Pancreas (tissue), 10 donors: ENCODE measurements around the gene BRD7. TPM values are rescaled to one million over a fixed set of nuclear protein-coding genes. Genes with fewer than 3 reads are reported as not detected.
A peak's percentile ranks its signal among the peaks of the same experiment; 100 is the strongest.

ENCODE experiments used
- ATAC-seq, 4 donors: fragments of 200-7000 bp; cut with Tn5 transposase; one replicate each; pipeline versions ENCODE4 v1.8.0 to v1.9.1; 2020; ENCODE audit warnings: mild to moderate bottlenecking in 4 of 4, moderate library complexity in 4 of 4
- DNase-seq, 6 donors: peaks; one replicate each; pipeline ENCODE4 v3.0.0-alpha.2; 2020
- FAIRE-seq: peaks from 2 replicates; lab custom pipeline; 2012; peaks lifted over from hg19 to GRCh38; lab: Jason Lieb, UNC
- H3K27ac ChIP-seq, 4 donors: fragments of 200-600 bp; sonication (generic); 1 replicate in 3 of 4; 2 replicates in 1 of 4; pipeline versions ENCODE4 v1.5.0 to v1.8.0; 2020
- H3K27me3 ChIP-seq, 4 donors: fragments of 200-600 bp; one replicate each; pipeline ENCODE4 v1.8.0; 2021
- H3K36me3 ChIP-seq, 3 donors: fragments of 200-600 bp; sonication (generic) in 1 of 3; one replicate each; pipeline versions ENCODE4 v1.5.0 to v1.8.0; 2020 to 2021
- H3K4me1 ChIP-seq, 3 donors: fragments of 200-600 bp; one replicate each; pipeline ENCODE4 v1.8.0; 2021
- H3K4me3 ChIP-seq, 4 donors: fragments of 200-600 bp; sonication (generic) in 2 of 4; one replicate each; pipeline versions ENCODE4 v1.5.0 to v1.8.0; 2020 to 2021
- H3K9me3 ChIP-seq, 4 donors: fragments of 200-600 bp; one replicate each; pipeline ENCODE4 v1.8.0; 2021
- WGBS, 2 donors: extraction: QIAGEN DNeasy Blood & Tissue Kit; methylation state at CpG; one replicate each; pipeline ENCODE4 v1.1.7; 2013; 5-methylcytosine and 5-hydroxymethylcytosine counted together
- intact Hi-C, 3 donors: fragments of 100-400 bp; cut with DNase I; formaldehyde crosslinking; loops; one replicate each; pipeline versions ENCODE4 v1.11.1 to v1.14.2; 2022
- polyA plus RNA-seq, 2 donors: library from polyadenylated mRNA; stranded (reverse); fragments of 200-250 nt; gene quantifications; one replicate each; pipeline ENCODE4 v1.2.3, GENCODE V29; 2013
- total RNA-seq, 6 donors: library from RNA; stranded (reverse); fragmentation: NEBNext Ultra II Directional in 4 of 6; extraction: Animal tissue kit (Norgen Biotek cat#: 25700) in 4 of 6; gene quantifications; one replicate each; pipeline versions ENCODE4 v1.2.1 to v1.2.4, GENCODE V29; 2021 to 2023
- TF ChIP-seq, protein P1 (sequence below), 4 donors: fragments of 200-600 bp; sonication (generic) in 3 of 4; IDR thresholded peaks; one replicate each; pipeline versions ENCODE4 v1.5.0 to v1.8.0; 2021; ENCODE audit warnings: antibody characterized with exemption in 4 of 4
- donor health status: healthy with polysubstance abuse.
- donor health status: DM: no; HTN: no; CAD: no; lungs with moderate emphysema.
- donor health status: DM: no; HTN: no; CAD: no.
- donor health status: control.
- donor health status: control.
- donor health status: Bipolar disorder and iron deficiency.
- donor health status: DM: yes; HTN: yes; CAD: no.
- donor health status: DM: no; HTN: no; CAD: no.
- donor health status: DM: no; HTN: no; CAD: no.
- donor health status: DM: yes; HTN: yes; CAD: no.

BRD7 gene
- total and polyA plus RNA-seq, 8 donors: 23.4 to 40.4 (median 32.4) TPM

DNA sequence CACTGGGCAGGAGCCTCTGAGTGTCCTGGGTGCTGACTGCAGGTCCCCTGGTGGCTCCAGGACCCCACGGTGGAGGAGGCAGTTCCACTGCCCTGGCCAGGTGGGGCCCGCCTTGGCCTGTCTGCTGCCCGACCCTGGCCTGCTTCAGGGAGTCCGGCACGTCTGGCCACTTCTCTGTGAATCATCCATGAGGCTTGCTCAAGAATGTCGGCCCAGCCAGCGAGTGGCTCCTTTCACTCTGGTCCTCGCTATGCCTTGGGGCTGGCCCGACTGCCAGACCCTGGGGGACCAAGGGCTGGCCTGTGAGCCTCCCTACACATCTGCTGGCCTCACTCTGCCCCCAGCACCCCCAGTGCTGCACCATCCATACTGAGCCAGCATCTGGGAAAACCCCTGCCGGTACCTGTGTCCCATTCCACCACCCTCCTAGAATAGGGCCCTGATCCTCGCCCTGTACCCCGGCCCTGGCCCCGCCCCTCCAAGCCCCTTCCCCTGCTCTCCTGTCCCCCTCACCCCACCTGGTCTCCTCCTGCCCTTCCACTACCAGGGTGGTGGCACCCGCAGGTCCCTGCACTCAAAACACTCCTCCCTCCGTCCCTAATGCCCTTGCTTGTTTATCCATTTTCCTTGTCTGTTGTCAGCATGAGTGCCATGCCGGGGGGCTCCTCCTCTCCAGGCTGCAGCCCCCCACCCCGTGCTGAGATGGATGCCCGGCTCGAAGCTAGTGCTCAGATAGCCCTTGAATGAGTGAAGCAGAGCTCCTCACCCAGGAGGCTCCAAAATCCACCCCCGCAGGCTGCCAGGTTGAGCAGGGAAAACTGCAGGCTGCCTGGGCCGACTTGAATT is 66.9 kb downstream of the BRD7 start:
- intact Hi-C loops: no loop called here
- peak in 2 of 4 donors; percentile 27 to 32 for ATAC-seq
- Histone ChIP-seq H3K27me3 (no peaks in the 10 kb centered on the region), H3K36me3 (no peaks in the 10 kb centered on the region), H3K4me3 (no peak overlapping the region), H3K27ac (no peak overlapping the region), H3K9me3 (no peaks in the 10 kb centered on the region), H3K4me1 (no peaks in the 10 kb centered on the region)
- FAIRE-seq: no peak
- WGBS, 2 donors: 79 to 85% methylated on average over 20 to 21 of the region's 21 CpGs
- DNase-seq: peak in 2 of 6 donors; percentile 13 to 50
- TF ChIP-seq, protein P1, sequence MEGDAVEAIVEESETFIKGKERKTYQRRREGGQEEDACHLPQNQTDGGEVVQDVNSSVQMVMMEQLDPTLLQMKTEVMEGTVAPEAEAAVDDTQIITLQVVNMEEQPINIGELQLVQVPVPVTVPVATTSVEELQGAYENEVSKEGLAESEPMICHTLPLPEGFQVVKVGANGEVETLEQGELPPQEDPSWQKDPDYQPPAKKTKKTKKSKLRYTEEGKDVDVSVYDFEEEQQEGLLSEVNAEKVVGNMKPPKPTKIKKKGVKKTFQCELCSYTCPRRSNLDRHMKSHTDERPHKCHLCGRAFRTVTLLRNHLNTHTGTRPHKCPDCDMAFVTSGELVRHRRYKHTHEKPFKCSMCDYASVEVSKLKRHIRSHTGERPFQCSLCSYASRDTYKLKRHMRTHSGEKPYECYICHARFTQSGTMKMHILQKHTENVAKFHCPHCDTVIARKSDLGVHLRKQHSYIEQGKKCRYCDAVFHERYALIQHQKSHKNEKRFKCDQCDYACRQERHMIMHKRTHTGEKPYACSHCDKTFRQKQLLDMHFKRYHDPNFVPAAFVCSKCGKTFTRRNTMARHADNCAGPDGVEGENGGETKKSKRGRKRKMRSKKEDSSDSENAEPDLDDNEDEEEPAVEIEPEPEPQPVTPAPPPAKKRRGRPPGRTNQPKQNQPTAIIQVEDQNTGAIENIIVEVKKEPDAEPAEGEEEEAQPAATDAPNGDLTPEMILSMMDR (IDR thresholded peaks at IDR 0.05): no peak

DNA sequence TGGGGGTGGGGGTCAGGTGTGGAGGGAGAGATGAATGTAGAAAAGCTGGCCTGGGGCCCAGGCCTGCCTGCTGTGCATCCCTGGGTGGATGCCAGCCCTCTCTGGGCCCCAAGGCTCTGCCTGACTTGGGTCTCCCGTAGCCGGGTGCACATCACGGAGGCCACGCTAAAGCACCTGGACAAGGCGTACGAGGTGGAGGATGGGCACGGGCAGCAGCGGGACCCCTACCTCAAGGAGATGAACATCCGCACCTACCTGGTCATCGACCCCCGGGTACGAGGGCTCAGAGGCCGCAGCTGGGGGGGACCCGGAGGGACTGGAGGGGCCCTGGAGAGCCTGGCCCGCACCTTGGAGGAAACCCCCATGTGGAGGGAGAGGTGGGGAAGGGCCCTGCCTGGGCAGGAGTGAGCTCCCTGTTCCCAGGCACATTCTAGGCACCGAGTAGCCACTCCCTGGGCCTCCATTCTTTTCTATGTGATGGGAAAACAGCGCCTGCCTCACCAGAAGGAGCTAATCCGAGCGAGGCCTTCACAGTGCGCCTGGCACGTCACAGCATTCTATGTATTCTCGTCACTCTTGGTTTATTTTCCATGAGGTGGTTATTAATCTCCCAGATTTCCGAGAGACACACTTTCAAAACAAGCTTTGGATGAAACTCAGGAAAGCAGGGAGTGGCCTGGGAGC is 67.7 kb downstream of the BRD7 start:
- H3K9me3 ChIP-seq: no peaks in the 10 kb centered on the region
- H3K4me3 ChIP-seq: no peak overlapping the region
- TF ChIP-seq, protein P1 (IDR thresholded peaks at IDR 0.05): no peak
- ATAC-seq (no peak), FAIRE-seq (no peak), DNase-seq (peak in 2 of 6 donors; percentile 11 to 49)
- no peak overlapping the region for H3K27ac ChIP-seq
- intact Hi-C loops: no loop called here
- H3K4me1 ChIP-seq: no peaks in the 10 kb centered on the region
- H3K27me3 ChIP-seq: no peaks in the 10 kb centered on the region
- no peaks in the 10 kb centered on the region for H3K36me3 ChIP-seq
- WGBS, 2 donors: 84 to 90% methylated on average over 23 of the region's 23 CpGs

DNA sequence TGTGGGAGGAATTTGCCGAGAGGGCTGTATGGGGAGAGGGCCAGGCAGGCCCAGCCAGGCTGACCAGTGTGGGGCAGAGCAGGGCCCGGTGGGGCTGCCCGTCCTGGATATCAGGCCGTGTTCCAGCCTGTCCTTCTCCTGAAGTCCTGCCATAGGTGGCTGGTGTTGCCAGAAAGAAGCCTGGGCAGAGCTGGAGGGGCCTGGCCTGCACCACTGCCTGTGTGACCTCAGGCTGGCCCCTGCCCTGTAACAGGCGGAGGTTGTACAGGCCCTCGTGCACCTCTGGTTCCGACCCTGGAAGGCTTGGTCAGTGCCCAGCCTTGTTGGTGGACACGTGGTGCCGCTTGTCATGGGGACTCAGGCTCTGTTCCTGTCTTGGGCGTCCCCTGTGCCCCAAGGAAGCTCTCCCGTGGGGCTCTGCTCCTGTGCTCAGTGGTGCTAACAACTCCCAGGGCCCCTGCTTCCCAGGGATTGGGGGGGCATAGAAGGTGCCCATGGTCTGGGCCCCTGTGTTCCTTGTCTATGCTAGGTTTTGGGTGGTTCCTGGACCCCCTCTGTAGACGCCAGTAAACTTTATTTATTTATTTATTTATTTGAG is 69.2 kb downstream of the BRD7 start:
- H3K27me3 ChIP-seq: no peaks in the 10 kb centered on the region
- H3K4me1 ChIP-seq: no peaks in the 10 kb centered on the region
- no peak for ATAC-seq
- no peak for FAIRE-seq
- TF ChIP-seq, protein P1 (IDR thresholded peaks at IDR 0.05): no peak
- no peaks in the 10 kb centered on the region for H3K36me3 ChIP-seq
- H3K27ac ChIP-seq: no peak overlapping the region
- WGBS, 2 donors: 81 to 88% methylated on average over 12 of the region's 12 CpGs
- intact Hi-C loops: no loop called here
- H3K9me3 ChIP-seq: no peaks in the 10 kb centered on the region
- peak in 1 of 6 donors; percentile 36 for DNase-seq
- H3K4me3 ChIP-seq: no peak overlapping the region

DNA sequence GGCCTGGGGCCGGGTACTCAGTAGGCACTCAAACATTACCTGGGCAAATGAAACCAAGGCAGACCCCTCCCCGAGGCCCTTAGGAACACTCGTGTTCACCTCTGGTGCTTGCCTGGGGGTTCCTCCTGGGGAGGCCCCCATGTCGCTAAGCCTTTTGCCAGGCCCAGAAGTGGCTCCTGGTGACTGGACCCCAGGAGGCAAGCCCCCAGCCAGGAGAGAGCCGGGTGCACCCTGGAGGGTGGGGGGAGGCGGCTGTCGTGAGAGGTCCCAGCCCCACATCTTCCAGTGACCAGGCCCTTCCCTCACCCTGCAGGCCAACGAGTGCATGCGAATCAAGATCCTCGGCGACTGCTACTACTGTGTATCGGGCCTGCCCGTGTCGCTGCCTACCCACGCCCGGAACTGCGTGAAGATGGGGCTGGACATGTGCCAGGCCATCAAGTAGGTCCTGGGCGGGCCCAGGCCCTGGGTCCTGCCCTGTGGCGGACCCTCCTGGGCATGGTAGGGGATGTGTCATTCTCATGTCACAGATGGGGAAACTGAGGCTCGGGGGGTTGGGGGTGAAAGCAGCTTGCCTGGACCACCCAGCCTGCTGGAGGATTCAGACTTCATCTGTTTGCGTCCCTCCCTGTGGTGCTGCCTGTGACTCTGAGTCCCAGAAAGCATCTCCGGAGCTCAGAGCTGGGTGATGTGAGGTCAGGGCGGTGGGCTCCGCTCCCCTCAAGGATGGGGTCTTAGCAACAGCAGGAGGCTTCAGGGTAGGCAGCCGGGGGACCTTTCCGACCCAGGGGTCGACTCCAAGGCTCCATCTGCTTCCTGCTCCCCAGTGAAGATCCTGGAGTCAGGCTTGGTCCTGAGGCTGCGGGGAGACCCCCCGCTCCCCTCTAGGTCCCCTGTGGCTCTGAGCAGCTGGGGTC is 69.9 kb downstream of the BRD7 start:
- FAIRE-seq: no peak
- Histone ChIP-seq H3K27ac (no peak overlapping the region), H3K4me1 (no peaks in the 10 kb centered on the region), H3K27me3 (no peaks in the 10 kb centered on the region), H3K9me3 (no peaks in the 10 kb centered on the region), H3K36me3 (no peaks in the 10 kb centered on the region), H3K4me3 (no peak overlapping the region)
- intact Hi-C loops: no loop called here
- TF ChIP-seq, protein P1 (IDR thresholded peaks at IDR 0.05): no peak
- WGBS, 2 donors: 81 to 86% methylated on average over 26 to 29 of the region's 29 CpGs
- no peak for ATAC-seq
- DNase-seq: peak in 2 of 6 donors; percentile 11 to 41
